ENCODE results near the gene NAP1L5. TPM values are rescaled to one million over a fixed set of nuclear protein-coding genes. Genes with fewer than 3 reads are reported as not detected.

NAP1L5 gene
- total RNA-seq, 1 donor, result 6.0 TPM

GRCh38 chr4:88718098-88718497 is 20.5 kb upstream of the NAP1L5 start:
- no peak for TF ChIP-seq CTCF (IDR thresholded peaks at IDR 0.05; ENCODE audit: insufficient read depth, low read length)
- H3K4me3 ChIP-seq (ENCODE audit: low read depth, low read length), result no peak overlapping the region
- DNase-seq (ENCODE audit: low read depth), result no peak

GRCh38 chr4:88713782-88714181 is 16.2 kb upstream of the NAP1L5 start:
- TF ChIP-seq CTCF (IDR thresholded peaks at IDR 0.05; ENCODE audit: insufficient read depth, low read length), result no peak
- DNase-seq (ENCODE audit: low read depth), result no peak
- H3K4me3 ChIP-seq (ENCODE audit: low read depth, low read length), result no peak overlapping the region

- no peak for TF ChIP-seq CTCF (IDR thresholded peaks at IDR 0.05; ENCODE audit: insufficient read depth, low read length)
- DNase-seq (ENCODE audit: low read depth), result no peak
- H3K4me3 ChIP-seq (ENCODE audit: low read depth, low read length), result no peak overlapping the region
Measured at GRCh38 chr4:88709989-88710388, 12.4 kb upstream of the NAP1L5 start.

- H3K4me3 ChIP-seq (ENCODE audit: low read depth, low read length), result no peak overlapping the region
- TF ChIP-seq CTCF (IDR thresholded peaks at IDR 0.05; ENCODE audit: insufficient read depth, low read length), result peak; percentile 74
- DNase-seq (ENCODE audit: low read depth), result peak; percentile 82
Measured at GRCh38 chr4:88706574-88706973, 8.9 kb upstream of the NAP1L5 start.

- TF ChIP-seq CTCF (IDR thresholded peaks at IDR 0.05; ENCODE audit: insufficient read depth, low read length), result no peak
- DNase-seq (ENCODE audit: low read depth), result peak; percentile 54
- H3K4me3 ChIP-seq (ENCODE audit: low read depth, low read length), result no peak overlapping the region
Measured at GRCh38 chr4:88705805-88706492, 8.3 kb upstream of the NAP1L5 start.

GRCh38 chr4:88705223-88705622 is 7.6 kb upstream of the NAP1L5 start:
- H3K4me3 ChIP-seq (ENCODE audit: low read depth, low read length), result no peak overlapping the region
- no peak for DNase-seq (ENCODE audit: low read depth)
- TF ChIP-seq CTCF (IDR thresholded peaks at IDR 0.05; ENCODE audit: insufficient read depth, low read length), result no peak

GRCh38 chr4:88702782-88703181 is 5.2 kb upstream of the NAP1L5 start:
- DNase-seq (ENCODE audit: low read depth), result no peak
- no peak overlapping the region for H3K4me3 ChIP-seq (ENCODE audit: low read depth, low read length)
- no peak for TF ChIP-seq CTCF (IDR thresholded peaks at IDR 0.05; ENCODE audit: insufficient read depth, low read length)
